ENCODE results near the gene GSTA4. TPM values are rescaled to one million over a fixed set of nuclear protein-coding genes. Genes with fewer than 3 reads are reported as not detected.
"Not testable (repeated sequence)": the region's sequence is repeated elsewhere in the genome, so short reads cannot be mapped to it uniquely, and the experiment has no call there.

Gene GSTA4, protein sequence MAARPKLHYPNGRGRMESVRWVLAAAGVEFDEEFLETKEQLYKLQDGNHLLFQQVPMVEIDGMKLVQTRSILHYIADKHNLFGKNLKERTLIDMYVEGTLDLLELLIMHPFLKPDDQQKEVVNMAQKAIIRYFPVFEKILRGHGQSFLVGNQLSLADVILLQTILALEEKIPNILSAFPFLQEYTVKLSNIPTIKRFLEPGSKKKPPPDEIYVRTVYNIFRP
- 51.0 and 72.9 TPM in 2 replicates for total RNA-seq (ENCODE audit: low replicate concordance)
- long read RNA-seq, transcript GSTA4-203 (7 exons, 1,334 nt) = major isoform, 144 of 180 reads
- long read RNA-seq, partial matches to known transcripts = 11 of 180 reads
- long read RNA-seq, other reads (novel, unspliced or antisense) = 23 of 180 reads

DNA sequence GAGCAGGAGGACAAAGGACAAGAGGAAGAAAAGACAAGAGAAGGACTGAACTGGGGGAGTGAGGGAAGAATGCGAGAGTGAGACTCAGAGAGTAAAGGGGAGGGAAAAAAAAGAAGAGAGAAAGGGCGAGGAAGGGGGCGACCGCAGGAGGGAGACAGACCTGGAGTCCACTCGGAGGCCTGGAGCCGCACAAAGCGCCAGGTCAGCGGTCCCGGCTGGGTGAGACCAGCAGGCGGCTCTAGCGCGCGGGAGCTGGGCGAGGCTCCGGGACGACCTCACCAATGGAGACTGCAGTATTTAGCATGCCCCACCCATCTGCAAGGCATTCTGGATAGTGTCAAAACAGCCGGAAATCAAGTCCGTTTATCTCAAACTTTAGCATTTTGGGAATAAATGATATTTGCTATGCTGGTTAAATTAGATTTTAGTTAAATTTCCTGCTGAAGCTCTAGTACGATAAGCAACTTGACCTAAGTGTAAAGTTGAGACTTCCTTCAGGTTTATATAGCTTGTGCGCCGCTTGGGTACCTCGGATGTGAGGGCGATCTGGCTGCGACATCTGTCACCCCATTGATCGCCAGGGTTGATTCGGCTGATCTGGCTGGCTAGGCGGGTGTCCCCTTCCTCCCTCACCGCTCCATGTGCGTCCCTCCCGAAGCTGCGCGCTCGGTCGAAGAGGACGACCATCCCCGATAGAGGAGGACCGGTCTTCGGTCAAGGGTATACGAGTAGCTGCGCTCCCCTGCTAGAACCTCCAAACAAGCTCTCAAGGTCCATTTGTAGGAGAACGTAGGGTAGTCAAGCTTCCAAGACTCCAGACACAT, at the start of gene GSTA4:
Gene GSTA4, minus strand, starts transcription at position 196 of the 824 bp plus-strand sequence. CDS start 1,041 bp downstream, outside the sequence.
- peak within 1 kb of the TSS; percentile 96 for H3K4me3 Mint-ChIP-seq
- peak within 1 kb of the TSS; percentile 100 for H3K27ac Mint-ChIP-seq
- peak; percentile 97 for DNase-seq (ENCODE audit: extremely low spot score, unreplicated experiment)
- H3K27me3 Mint-ChIP-seq, H3K9me3 Mint-ChIP-seq: not testable (repeated sequence)
- TF ChIP-seq, protein P1, sequence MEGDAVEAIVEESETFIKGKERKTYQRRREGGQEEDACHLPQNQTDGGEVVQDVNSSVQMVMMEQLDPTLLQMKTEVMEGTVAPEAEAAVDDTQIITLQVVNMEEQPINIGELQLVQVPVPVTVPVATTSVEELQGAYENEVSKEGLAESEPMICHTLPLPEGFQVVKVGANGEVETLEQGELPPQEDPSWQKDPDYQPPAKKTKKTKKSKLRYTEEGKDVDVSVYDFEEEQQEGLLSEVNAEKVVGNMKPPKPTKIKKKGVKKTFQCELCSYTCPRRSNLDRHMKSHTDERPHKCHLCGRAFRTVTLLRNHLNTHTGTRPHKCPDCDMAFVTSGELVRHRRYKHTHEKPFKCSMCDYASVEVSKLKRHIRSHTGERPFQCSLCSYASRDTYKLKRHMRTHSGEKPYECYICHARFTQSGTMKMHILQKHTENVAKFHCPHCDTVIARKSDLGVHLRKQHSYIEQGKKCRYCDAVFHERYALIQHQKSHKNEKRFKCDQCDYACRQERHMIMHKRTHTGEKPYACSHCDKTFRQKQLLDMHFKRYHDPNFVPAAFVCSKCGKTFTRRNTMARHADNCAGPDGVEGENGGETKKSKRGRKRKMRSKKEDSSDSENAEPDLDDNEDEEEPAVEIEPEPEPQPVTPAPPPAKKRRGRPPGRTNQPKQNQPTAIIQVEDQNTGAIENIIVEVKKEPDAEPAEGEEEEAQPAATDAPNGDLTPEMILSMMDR (conservative IDR thresholded peaks at IDR 0.05) = peak; percentile 78
- peaks cover 19% of the 10 kb centered on the region for H3K36me3 Mint-ChIP-seq
- H3K4me1 Mint-ChIP-seq (ENCODE audit: unreplicated experiment) = peaks cover 30% of the 10 kb centered on the region

- Mint-ChIP-seq H3K9me3 (peaks cover 3% of the 10 kb centered on the region), H3K4me1 (ENCODE audit: unreplicated experiment) (peaks cover 25% of the 10 kb centered on the region), H3K4me3 (no peak overlapping the region)
Measured at GRCh38 chr6:53044572-53044971, 49.5 kb upstream of the GSTA4 start.

GRCh38 chr6:53044071-53044470, 49.0 kb upstream of the GSTA4 start:
- Mint-ChIP-seq H3K4me1 (ENCODE audit: unreplicated experiment) (peaks cover 22% of the 10 kb centered on the region), H3K27me3 (no peaks in the 10 kb centered on the region), H3K27ac (peak overlapping the region; percentile 62), H3K9me3 (no peaks in the 10 kb centered on the region), H3K4me3 (no peak overlapping the region), H3K36me3 (peaks cover 33% of the 10 kb centered on the region)
- DNase-seq (ENCODE audit: extremely low spot score, unreplicated experiment) = no peak
- TF ChIP-seq, protein P1 (conservative IDR thresholded peaks at IDR 0.05) = no peak

More at GRCh38 chr6:53044572-53044971, 49.5 kb upstream of the GSTA4 start:
- Mint-ChIP-seq H3K27ac (peak overlapping the region; percentile 56), H3K36me3 (peaks cover 32% of the 10 kb centered on the region), H3K27me3 (no peaks in the 10 kb centered on the region)
- TF ChIP-seq, protein P1 (conservative IDR thresholded peaks at IDR 0.05) = no peak
- DNase-seq (ENCODE audit: extremely low spot score, unreplicated experiment) = no peak

- H3K4me1 Mint-ChIP-seq (ENCODE audit: unreplicated experiment) = peaks cover 22% of the 10 kb centered on the region
- DNase-seq (ENCODE audit: extremely low spot score, unreplicated experiment) = no peak
- H3K27me3 Mint-ChIP-seq = no peaks in the 10 kb centered on the region
- H3K36me3 Mint-ChIP-seq = peaks cover 35% of the 10 kb centered on the region
- H3K9me3 Mint-ChIP-seq = no peaks in the 10 kb centered on the region
- TF ChIP-seq, protein P1 (conservative IDR thresholded peaks at IDR 0.05) = no peak
- peak overlapping the region; percentile 62 for H3K27ac Mint-ChIP-seq
- no peak overlapping the region for H3K4me3 Mint-ChIP-seq
Measured at GRCh38 chr6:53043581-53043980, 48.5 kb upstream of the GSTA4 start.

GRCh38 chr6:53042112-53042511, 47.0 kb upstream of the GSTA4 start:
- Mint-ChIP-seq H3K27ac (no peak overlapping the region), H3K36me3 (peaks cover 36% of the 10 kb centered on the region), H3K4me3 (no peak overlapping the region), H3K27me3 (no peaks in the 10 kb centered on the region), H3K9me3 (no peaks in the 10 kb centered on the region), H3K4me1 (ENCODE audit: unreplicated experiment) (peaks cover 22% of the 10 kb centered on the region)
- DNase-seq (ENCODE audit: extremely low spot score, unreplicated experiment) = no peak
- TF ChIP-seq, protein P1 (conservative IDR thresholded peaks at IDR 0.05) = no peak
